Activated T-cell treated with anti-CD3 and anti-CD28 coated beads, Interleukin-2, amount 50 U/mL, for 24 hours (primary cell): ENCODE data around the gene CREG1.

Experiments used
- DNase-seq: peaks from one replicate; pipeline ENCODE4 v3.0.0-alpha.2; 2020
- H3K27ac Mint-ChIP-seq: 2 replicates; pipeline ENCODE4 v1.8.0; 2020; ENCODE audit warnings: mild to moderate bottlenecking, mixed read lengths
- H3K27me3 Mint-ChIP-seq: 2 replicates; pipeline ENCODE4 v1.8.0; 2020; ENCODE audit warnings: mixed read lengths
- H3K36me3 Mint-ChIP-seq: 2 replicates; pipeline ENCODE4 v1.8.0; 2020; ENCODE audit warnings: low read depth, mixed read lengths
- H3K4me1 Mint-ChIP-seq: 2 replicates; pipeline ENCODE4 v1.8.0; 2020; ENCODE audit warnings: low read depth, mixed read lengths
- H3K4me3 Mint-ChIP-seq: 2 replicates; pipeline ENCODE4 v1.8.0; 2020; ENCODE audit warnings: mild to moderate bottlenecking, moderate library complexity, mixed read lengths
- H3K9me3 Mint-ChIP-seq: 2 replicates; pipeline ENCODE4 v1.8.0; 2020; ENCODE audit warnings: mixed read lengths

CREG1 gene

GRCh38 chr1:167496797-167497619, 56.6 kb downstream of the CREG1 start:
- H3K9me3 Mint-ChIP-seq = no peaks in the 10 kb centered on the region
- peaks cover 100% of the 10 kb centered on the region for H3K4me1 Mint-ChIP-seq
- H3K4me3 Mint-ChIP-seq = no peak overlapping the region
- DNase-seq = peak; percentile 17
- peaks cover 79% of the 10 kb centered on the region for H3K36me3 Mint-ChIP-seq
- H3K27me3 Mint-ChIP-seq = no peaks in the 10 kb centered on the region
- peak overlapping the region; percentile 99 for H3K27ac Mint-ChIP-seq

- H3K36me3 Mint-ChIP-seq = peaks cover 76% of the 10 kb centered on the region
- peak overlapping the region; percentile 72 for H3K4me3 Mint-ChIP-seq
- DNase-seq = no peak
- H3K27ac Mint-ChIP-seq = peak overlapping the region; percentile 96
- no peaks in the 10 kb centered on the region for H3K27me3 Mint-ChIP-seq
- no peaks in the 10 kb centered on the region for H3K9me3 Mint-ChIP-seq
- peaks cover 97% of the 10 kb centered on the region for H3K4me1 Mint-ChIP-seq
Observed at GRCh38 chr1:167493372-167493771, 60.2 kb downstream of the CREG1 start.

DNA sequence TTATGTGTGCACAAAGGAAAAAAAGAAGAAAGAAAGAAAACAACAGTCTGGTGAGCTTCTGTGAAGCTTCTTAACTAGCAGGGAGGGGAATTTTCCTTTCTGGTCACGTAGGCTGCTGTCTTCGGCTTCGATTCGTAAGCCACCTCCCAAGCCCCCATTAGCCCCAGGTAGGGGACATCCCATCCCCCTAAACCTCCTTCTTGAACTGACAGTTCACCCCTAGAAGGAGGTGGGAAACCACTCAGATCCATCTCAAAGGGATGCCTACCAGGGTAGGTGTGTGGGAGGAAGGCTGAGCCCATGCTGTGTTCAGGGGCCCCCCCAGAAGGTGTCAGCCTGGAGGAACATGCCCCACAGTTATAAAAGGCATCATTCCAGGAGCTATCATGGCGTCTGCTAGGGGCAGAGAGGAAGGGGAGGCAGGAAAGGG, 61.1 kb downstream of the CREG1 start:
- Mint-ChIP-seq H3K4me3 (peak overlapping the region; percentile 72), H3K9me3 (no peaks in the 10 kb centered on the region), H3K27me3 (no peaks in the 10 kb centered on the region), H3K4me1 (peaks cover 97% of the 10 kb centered on the region), H3K27ac (peak overlapping the region; percentile 96), H3K36me3 (peaks cover 76% of the 10 kb centered on the region)
- peak; percentile 70 for DNase-seq

- Mint-ChIP-seq H3K9me3 (no peaks in the 10 kb centered on the region), H3K4me1 (peaks cover 97% of the 10 kb centered on the region), H3K36me3 (peaks cover 76% of the 10 kb centered on the region), H3K27ac (peak overlapping the region; percentile 96), H3K4me3 (peak overlapping the region; percentile 72), H3K27me3 (no peaks in the 10 kb centered on the region)
- DNase-seq = peak; percentile 51
Observed at GRCh38 chr1:167491586-167492461, 61.7 kb downstream of the CREG1 start.
